Stimulated activated naive CD4-positive, alpha-beta T cell treated with Interleukin-2 at 50 U/mL for 16 hours (primary cell): Measurements from ENCODE around the gene MLPH.

Source experiments
- DNase-seq: peaks from one replicate; lab custom pipeline; 2025; lab: John Stamatoyannopoulos, UW

Gene MLPH

DNA sequence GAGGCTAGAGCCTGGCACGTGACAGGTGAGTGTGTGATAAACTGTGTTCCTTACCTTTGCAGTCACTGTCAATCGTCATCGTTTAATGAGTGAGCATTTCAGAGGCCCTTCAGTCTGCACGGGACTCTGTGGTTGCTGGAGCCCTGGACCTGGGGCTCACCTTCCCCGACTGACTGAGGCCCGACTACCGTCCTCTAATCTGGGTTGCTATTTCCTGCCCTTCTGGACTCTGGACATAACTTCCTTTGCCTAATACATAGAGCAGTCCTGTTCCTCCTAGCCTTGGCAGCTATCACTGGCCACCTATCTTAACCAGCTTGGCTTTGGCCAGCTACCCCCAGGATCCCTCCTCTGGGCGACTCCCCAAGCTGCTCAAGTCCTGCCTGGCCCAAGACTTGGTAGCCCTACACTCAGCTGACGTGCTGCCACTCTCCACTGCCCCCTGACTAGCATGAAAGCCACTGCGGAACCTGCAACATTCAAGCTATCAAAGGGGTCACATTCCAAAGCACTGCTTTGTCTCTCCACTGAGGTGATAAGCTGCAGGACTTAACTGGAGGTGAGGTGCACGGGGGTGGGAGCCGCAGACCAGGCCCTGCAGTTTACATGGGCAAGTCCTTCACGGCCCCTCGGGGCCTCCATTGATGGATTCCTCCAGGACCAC is 114.5 kb downstream of the MLPH start:
- DNase-seq, result no peak

GRCh38 chr2:237602409-237602808 is 115.4 kb downstream of the MLPH start:
- no peak for DNase-seq

DNA sequence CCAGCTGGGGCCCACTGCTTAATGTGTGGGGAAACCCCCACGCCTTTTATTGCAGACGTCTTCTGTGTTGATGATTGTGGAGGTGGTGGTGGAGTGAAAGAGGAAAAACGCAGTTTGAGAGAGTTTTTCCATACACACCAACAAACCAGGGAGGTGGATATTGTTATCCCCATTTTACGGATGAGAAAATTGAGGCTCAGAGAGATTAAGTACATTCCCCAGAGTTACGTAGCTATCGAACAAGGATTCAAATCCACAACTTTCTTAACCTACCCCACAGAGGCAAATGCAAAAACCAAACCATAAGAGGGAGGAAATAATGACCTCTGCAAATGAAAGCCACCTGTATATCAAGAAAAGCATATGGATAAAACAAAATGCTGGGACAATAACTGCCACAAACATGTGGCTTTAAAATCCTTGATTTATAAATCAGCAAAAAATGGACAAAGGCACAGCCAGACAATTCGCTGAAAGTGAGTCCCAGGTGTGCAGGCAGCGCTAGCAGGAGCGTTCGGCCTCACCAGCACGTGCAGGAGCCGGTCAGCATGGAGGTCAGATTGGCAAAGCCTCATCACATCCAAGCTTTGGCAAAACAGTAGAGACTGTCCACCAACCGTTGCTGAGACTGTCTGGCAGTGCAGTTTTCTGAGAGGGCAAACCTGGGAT is 116.1 kb downstream of the MLPH start:
- no peak for DNase-seq

DNA sequence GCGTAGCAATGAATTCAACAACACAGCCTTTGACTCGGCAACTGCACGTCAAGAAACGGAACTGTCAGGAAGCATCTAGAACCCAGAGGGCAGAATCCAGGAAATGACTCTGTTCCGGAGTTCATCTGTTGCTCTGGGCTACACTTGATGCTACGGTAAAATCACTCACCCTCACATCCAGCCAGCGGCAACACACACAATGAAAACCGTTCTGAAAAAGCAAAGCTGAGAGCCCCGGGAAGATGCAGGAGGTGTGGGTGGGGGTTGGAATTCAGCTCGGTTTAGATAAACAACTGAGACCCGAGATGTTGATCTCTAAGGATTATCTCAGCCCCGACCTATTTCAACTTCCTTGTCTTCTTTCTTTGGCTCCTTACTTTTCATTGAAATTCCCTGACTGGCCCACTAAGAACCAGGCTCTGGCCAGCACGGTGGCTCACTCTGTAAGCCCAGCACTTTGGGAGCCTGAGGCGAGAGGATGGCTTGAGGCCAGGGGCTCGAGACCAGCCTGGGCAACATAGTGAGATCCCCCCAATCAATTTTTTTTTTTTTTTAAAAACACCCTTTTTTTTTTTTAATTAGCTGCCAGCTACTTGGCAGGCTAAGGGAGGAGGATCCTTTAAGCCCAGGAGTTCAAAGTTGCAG is 116.8 kb downstream of the MLPH start:
- peak; percentile 35 for DNase-seq

DNA sequence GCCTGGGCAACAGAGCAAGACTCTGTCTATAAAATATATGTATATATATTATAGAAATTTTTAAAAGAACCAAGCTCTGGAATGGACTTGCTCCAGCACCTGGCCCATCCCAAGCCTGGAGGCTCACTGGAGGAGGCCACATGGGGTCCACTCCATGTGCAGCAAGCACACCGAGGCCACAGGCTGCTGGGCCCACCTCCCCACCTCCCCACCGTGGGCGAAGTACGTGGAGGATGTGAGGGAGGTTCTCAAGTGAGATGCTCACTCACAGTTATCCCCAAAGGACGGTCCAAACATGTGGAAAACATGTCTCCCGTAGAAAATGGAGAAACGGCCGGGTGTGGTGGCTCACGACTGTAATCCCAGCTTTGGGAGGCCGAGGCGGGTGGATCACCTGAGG is 117.3 kb downstream of the MLPH start:
- DNase-seq, result no peak
